K562 (cell line): ENCODE data around the gene PACRG. TPM values are rescaled to one million over a fixed set of nuclear protein-coding genes. Genes with fewer than 3 reads are reported as not detected.

Source experiments
- ARID2 ChIP-seq: fragments of 450-650 bp; IDR thresholded peaks from 2 replicates; pipeline ENCODE4 v1.6.1; 2017; ENCODE audit warnings: antibody characterized with exemption, mild to moderate bottlenecking
- DPF2 ChIP-seq: fragments of 450-650 bp; IDR thresholded peaks from 2 replicates; pipeline ENCODE4 v1.6.1; 2016
- ELF4 ChIP-seq: fragments of 450-650 bp; formaldehyde crosslinking; IDR thresholded peaks from 2 replicates; pipeline ENCODE4 v1.4.0; 2022; ENCODE audit warnings: missing genetic modification characterization
- JUND ChIP-seq, 2 experiments: IDR thresholded peaks; 2 replicates in 1 of 2; 3 replicates in 1 of 2; pipeline ENCODE4 v1.6.1; 2011; ENCODE audit warnings: borderline replicate concordance in 2 of 2, low read depth in 2 of 2, low read length in 2 of 2, improper control_type of control experiment in 1 of 2, missing biosample characterization in 1 of 2, missing genetic modification characterization in 1 of 2, missing genetic modification reagents in 1 of 2
- NCOA4 ChIP-seq: fragments of 450-650 bp; IDR thresholded peaks from 2 replicates; pipeline ENCODE4 v1.6.1; 2018; ENCODE audit warnings: mild to moderate bottlenecking; ENCODE audit not compliant: partially characterized antibody
- OTX1 ChIP-seq: fragments of 450-650 bp; formaldehyde crosslinking; IDR thresholded peaks from 2 replicates; pipeline ENCODE4 v1.4.0; 2022; ENCODE audit warnings: mild to moderate bottlenecking
- SMARCC2 ChIP-seq: fragments of 450-650 bp; IDR thresholded peaks from 2 replicates; pipeline ENCODE4 v1.6.1; 2017; ENCODE audit warnings: antibody characterized with exemption, moderate library complexity, mild to moderate bottlenecking, low read depth
- STAT5A ChIP-seq: IDR thresholded peaks from 2 replicates; pipeline ENCODE4 v1.6.1; 2012; ENCODE audit warnings: low read length, inconsistent platforms, borderline replicate concordance
- TSC22D4 ChIP-seq: fragments of 450-650 bp; IDR thresholded peaks from 2 replicates; pipeline ENCODE4 v1.6.1; 2016; ENCODE audit warnings: missing genetic modification characterization, missing biosample characterization, control low read depth
- ZNF282 ChIP-seq: sonication (generic); formaldehyde crosslinking; IDR thresholded peaks from 2 replicates; pipeline ENCODE4 v1.8.1; 2023; ENCODE audit warnings: missing genetic modification reagents
- ZNF445 ChIP-seq: fragments of 250-450 bp; sonication (Bioruptor Pico); IDR thresholded peaks from 2 replicates; pipeline ENCODE4 v1.4.0; 2020; ENCODE audit warnings: low read depth, mild to moderate bottlenecking, moderate library complexity
- polyA plus RNA-seq, 8 experiments: library from polyadenylated mRNA; depleted of rRNA in 4 of 8; stranded (reverse) in 5 of 8; unstranded in 3 of 8; fragments of >200 nt; fragmentation: Nextera tagmentation in 2 of 8; fragmentation: Illumina TruSeq in 1 of 8; extraction: Ambion mirVana in 2 of 8; extraction: Trizol in 1 of 8; gene quantifications; 2 replicates each; pipeline versions ENCODE4 v1.2.1 to v1.2.3, GENCODE V29; 2011 to 2014; ENCODE audit warnings: inconsistent platforms in 1 of 8, missing spikeins in 1 of 8
- total RNA-seq, 7 experiments: library from RNA; depleted of rRNA in 6 of 7; stranded (reverse); fragments of >200 nt in 6 of 7; fragmentation: Illumina TruSeq in 2 of 7; extraction: Trizol in 2 of 7; gene quantifications; 2 replicates each; pipeline versions ENCODE4 v1.2.1 to v1.2.3, GENCODE V29; 2011 to 2021; ENCODE audit warnings: low replicate concordance in 1 of 7
- TF ChIP-seq, protein P1 (sequence below): fragments of 450-650 bp; formaldehyde crosslinking; IDR thresholded peaks from 2 replicates; pipeline ENCODE4 v1.4.0; 2022; ENCODE audit warnings: missing genetic modification characterization
- TF ChIP-seq, protein P2 (sequence below): fragments of 450-650 bp; formaldehyde crosslinking; conservative IDR thresholded peaks from 2 replicates; pipeline ENCODE4 v1.4.0; 2022; ENCODE audit warnings: mild to moderate bottlenecking, missing genetic modification characterization
- TF ChIP-seq, protein P3 (sequence below): fragments of 450-650 bp; IDR thresholded peaks from 2 replicates; pipeline ENCODE4 v1.6.1; 2016; ENCODE audit warnings: low read depth
- TF ChIP-seq, protein P4 (sequence below): fragments of 450-650 bp; IDR thresholded peaks from 2 replicates; pipeline ENCODE4 v1.6.1; 2016; ENCODE audit warnings: borderline replicate concordance

Gene PACRG
- total and polyA plus RNA-seq, 9 of the 15 experiments (the other 6 are each of a cell fraction or from before 2014, with no cell fraction given), result 0.04 TPM; not detected in 8

DNA sequence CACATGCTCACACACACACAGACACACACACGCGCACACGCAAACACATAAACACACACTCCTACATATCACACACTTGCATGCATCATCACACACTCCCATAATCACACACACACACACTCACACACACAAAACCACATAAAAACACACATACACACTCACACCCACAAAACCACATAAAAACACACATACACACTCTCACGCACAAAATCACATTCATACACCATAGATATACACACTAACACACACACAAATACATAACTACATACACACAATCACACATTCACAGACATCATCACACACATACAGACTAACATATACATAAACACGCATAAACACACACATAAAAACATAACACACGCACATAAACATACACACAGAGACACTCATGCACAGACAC is 629.0 kb downstream of the PACRG start (continued):
- TF ChIP-seq ELF4 (CRISPR knock-in tag) (peak; percentile 57; the same call in 1 of the 2 replicates), ZNF282 (CRISPR knock-in tag) (no peak), ARID2 (0 out of 2 replicates have a peak, but pooled peaks have one; percentile 7), JUND (IDR thresholded peaks at IDR 0.05; ENCODE audit: borderline replicate concordance, low read depth, low read length) (no peak), JUND (tag; IDR thresholded peaks at IDR 0.05; ENCODE audit: borderline replicate concordance, low read depth, low read length) (no peak), SMARCC2 (no peak), STAT5A (no peak), TSC22D4 (tag) (peak; percentile 96; the same call in 1 of the 2 replicates), ZNF445 (no peak), OTX1 (CRISPR knock-in tag) (peak; percentile 79; the same call in 1 of the 2 replicates), DPF2 (peak; percentile 25; the same call in 1 of the 2 replicates), NCOA4 (peak; percentile 52)
- TF ChIP-seq, protein P1, sequence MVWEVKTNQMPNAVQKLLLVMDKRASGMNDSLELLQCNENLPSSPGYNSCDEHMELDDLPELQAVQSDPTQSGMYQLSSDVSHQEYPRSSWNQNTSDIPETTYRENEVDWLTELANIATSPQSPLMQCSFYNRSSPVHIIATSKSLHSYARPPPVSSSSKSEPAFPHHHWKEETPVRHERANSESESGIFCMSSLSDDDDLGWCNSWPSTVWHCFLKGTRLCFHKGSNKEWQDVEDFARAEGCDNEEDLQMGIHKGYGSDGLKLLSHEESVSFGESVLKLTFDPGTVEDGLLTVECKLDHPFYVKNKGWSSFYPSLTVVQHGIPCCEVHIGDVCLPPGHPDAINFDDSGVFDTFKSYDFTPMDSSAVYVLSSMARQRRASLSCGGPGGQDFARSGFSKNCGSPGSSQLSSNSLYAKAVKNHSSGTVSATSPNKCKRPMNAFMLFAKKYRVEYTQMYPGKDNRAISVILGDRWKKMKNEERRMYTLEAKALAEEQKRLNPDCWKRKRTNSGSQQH (CRISPR knock-in tag), result peak; percentile 84
- TF ChIP-seq, protein P2, sequence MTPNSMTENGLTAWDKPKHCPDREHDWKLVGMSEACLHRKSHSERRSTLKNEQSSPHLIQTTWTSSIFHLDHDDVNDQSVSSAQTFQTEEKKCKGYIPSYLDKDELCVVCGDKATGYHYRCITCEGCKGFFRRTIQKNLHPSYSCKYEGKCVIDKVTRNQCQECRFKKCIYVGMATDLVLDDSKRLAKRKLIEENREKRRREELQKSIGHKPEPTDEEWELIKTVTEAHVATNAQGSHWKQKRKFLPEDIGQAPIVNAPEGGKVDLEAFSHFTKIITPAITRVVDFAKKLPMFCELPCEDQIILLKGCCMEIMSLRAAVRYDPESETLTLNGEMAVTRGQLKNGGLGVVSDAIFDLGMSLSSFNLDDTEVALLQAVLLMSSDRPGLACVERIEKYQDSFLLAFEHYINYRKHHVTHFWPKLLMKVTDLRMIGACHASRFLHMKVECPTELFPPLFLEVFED (CRISPR knock-in tag), result peak; percentile 65
- TF ChIP-seq, protein P3, sequence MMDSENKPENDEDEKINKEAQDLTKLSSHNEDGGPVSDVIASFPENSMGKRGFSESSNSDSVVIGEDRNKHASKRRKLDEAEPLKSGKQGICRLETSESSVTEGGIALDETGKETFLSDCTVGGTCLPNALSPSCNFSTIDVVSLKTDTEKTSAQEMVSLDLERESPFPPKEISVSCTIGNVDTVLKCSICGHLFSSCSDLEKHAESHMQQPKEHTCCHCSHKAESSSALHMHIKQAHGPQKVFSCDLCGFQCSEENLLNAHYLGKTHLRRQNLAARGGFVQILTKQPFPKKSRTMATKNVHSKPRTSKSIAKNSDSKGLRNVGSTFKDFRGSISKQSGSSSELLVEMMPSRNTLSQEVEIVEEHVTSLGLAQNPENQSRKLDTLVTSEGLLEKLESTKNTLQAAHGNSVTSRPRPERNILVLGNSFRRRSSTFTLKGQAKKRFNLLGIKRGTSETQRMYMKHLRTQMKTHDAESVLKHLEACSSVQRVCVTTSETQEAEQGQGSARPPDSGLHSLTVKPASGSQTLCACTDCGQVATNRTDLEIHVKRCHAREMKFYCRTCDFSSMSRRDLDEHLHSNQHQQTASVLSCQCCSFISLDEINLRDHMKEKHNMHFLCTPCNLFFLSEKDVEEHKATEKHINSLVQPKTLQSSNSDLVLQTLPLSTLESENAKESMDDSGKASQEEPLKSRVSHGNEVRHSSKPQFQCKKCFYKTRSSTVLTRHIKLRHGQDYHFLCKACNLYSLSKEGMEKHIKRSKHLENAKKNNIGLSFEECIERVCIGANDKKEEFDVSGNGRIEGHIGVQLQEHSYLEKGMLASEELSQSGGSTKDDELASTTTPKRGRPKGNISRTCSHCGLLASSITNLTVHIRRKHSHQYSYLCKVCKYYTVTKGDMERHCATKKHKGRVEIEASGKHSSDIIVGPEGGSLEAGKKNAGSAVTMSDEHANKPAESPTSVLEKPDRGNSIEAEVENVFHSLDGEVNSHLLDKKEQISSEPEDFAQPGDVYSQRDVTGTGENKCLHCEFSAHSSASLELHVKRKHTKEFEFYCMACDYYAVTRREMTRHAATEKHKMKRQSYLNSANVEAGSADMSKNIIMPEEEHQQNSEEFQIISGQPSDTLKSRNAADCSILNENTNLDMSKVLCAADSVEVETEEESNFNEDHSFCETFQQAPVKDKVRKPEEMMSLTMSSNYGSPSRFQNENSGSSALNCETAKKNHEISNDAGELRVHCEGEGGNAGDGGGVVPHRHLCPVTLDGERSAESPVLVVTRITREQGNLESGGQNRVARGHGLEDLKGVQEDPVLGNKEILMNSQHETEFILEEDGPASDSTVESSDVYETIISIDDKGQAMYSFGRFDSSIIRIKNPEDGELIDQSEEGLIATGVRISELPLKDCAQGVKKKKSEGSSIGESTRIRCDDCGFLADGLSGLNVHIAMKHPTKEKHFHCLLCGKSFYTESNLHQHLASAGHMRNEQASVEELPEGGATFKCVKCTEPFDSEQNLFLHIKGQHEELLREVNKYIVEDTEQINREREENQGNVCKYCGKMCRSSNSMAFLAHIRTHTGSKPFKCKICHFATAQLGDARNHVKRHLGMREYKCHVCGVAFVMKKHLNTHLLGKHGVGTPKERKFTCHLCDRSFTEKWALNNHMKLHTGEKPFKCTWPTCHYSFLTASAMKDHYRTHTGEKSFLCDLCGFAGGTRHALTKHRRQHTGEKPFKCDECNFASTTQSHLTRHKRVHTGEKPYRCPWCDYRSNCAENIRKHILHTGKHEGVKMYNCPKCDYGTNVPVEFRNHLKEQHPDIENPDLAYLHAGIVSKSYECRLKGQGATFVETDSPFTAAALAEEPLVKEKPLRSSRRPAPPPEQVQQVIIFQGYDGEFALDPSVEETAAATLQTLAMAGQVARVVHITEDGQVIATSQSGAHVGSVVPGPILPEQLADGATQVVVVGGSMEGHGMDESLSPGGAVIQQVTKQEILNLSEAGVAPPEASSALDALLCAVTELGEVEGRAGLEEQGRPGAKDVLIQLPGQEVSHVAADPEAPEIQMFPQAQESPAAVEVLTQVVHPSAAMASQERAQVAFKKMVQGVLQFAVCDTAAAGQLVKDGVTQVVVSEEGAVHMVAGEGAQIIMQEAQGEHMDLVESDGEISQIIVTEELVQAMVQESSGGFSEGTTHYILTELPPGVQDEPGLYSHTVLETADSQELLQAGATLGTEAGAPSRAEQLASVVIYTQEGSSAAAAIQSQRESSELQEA, result 0 out of 2 replicates have a peak, but pooled peaks have one; percentile 22
- TF ChIP-seq, protein P4, sequence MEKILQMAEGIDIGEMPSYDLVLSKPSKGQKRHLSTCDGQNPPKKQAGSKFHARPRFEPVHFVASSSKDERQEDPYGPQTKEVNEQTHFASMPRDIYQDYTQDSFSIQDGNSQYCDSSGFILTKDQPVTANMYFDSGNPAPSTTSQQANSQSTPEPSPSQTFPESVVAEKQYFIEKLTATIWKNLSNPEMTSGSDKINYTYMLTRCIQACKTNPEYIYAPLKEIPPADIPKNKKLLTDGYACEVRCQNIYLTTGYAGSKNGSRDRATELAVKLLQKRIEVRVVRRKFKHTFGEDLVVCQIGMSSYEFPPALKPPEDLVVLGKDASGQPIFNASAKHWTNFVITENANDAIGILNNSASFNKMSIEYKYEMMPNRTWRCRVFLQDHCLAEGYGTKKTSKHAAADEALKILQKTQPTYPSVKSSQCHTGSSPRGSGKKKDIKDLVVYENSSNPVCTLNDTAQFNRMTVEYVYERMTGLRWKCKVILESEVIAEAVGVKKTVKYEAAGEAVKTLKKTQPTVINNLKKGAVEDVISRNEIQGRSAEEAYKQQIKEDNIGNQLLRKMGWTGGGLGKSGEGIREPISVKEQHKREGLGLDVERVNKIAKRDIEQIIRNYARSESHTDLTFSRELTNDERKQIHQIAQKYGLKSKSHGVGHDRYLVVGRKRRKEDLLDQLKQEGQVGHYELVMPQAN, result peak; percentile 41; the same call in 1 of the 2 replicates
